HepG2 (cell line): ENCODE measurements around the gene KISS1R. TPM values are rescaled to one million over a fixed set of nuclear protein-coding genes. Genes with fewer than 3 reads are reported as not detected.

ENCODE experiments used
- CEBPB ChIP-seq: IDR thresholded peaks from 2 replicates; pipeline ENCODE4 v1.6.1; 2011; ENCODE audit warnings: low read depth, low read length, improper control_type of control experiment, borderline replicate concordance
- DMAP1 ChIP-seq: IDR thresholded peaks from 2 replicates; pipeline ENCODE4 v1.6.1; 2016
- ESRRA ChIP-seq: sonication (generic); formaldehyde crosslinking; IDR thresholded peaks from 2 replicates; pipeline ENCODE4 v1.5.1; 2020; ENCODE audit warnings: mild to moderate bottlenecking, low read depth, missing genetic modification reagents
- IRX3 ChIP-seq: sonication (generic); formaldehyde crosslinking; IDR thresholded peaks from 2 replicates; pipeline ENCODE4 v1.8.1; 2023; ENCODE audit warnings: mild to moderate bottlenecking, low read depth, missing genetic modification reagents, borderline replicate concordance
- KDM5B ChIP-seq: sonication (generic); formaldehyde crosslinking; IDR thresholded peaks from 2 replicates; pipeline ENCODE4 v1.4.0; 2020; ENCODE audit warnings: missing genetic modification reagents, mild to moderate bottlenecking, borderline replicate concordance
- KLF15 ChIP-seq: sonication (generic); formaldehyde crosslinking; IDR thresholded peaks from 2 replicates; pipeline ENCODE4 v1.8.1; 2023; ENCODE audit warnings: borderline replicate concordance, mild to moderate bottlenecking, inconsistent platforms, missing genetic modification reagents, mixed read lengths
- NKX3-1 ChIP-seq: sonication (generic); formaldehyde crosslinking; IDR thresholded peaks from 2 replicates; pipeline ENCODE4 v1.5.0; 2020; ENCODE audit warnings: missing genetic modification reagents
- RXRB ChIP-seq: IDR thresholded peaks from 2 replicates; pipeline ENCODE4 v1.6.1; 2016; ENCODE audit warnings: borderline replicate concordance, missing genetic modification reagents, missing compliant biosample characterization
- SMAD1 ChIP-seq: sonication (generic); formaldehyde crosslinking; IDR thresholded peaks from 2 replicates; pipeline ENCODE4 v1.4.0; 2020; ENCODE audit warnings: missing genetic modification reagents, low read depth, mild to moderate bottlenecking, borderline replicate concordance
- SOX13 ChIP-seq, 3 experiments: fragments of 450-650 bp in 1 of 3; sonication (generic) in 1 of 3; formaldehyde crosslinking in 1 of 3; IDR thresholded peaks in 2 of 3; conservative IDR thresholded peaks in 1 of 3; 2 replicates each; pipeline versions ENCODE4 v1.5.0 to v1.6.1; 2016 to 2020; ENCODE audit warnings: antibody characterized with exemption in 1 of 3, mild to moderate bottlenecking in 1 of 3, missing compliant biosample characterization in 1 of 3, missing genetic modification reagents in 1 of 3, moderate library complexity in 1 of 3
- ZNF234 ChIP-seq: sonication (generic); formaldehyde crosslinking; conservative IDR thresholded peaks from 2 replicates; pipeline ENCODE4 v1.5.1; 2020; ENCODE audit warnings: mild to moderate bottlenecking, missing genetic modification reagents
- polyA plus RNA-seq, 8 experiments: library from polyadenylated mRNA; depleted of rRNA in 3 of 8; stranded (reverse) in 7 of 8; unstranded in 1 of 8; fragments of >200 nt; fragmentation: Illumina TruSeq in 4 of 8; extraction: Trizol in 4 of 8; gene quantifications; 2 replicates each; pipeline versions ENCODE4 v1.2.1 to v1.2.3, GENCODE V29; 2011 to 2016; ENCODE audit warnings: low read depth in 4 of 8, missing spikeins in 1 of 8, mixed read lengths in 1 of 8; ENCODE audit not compliant: insufficient read depth in 1 of 8
- total RNA-seq, 5 experiments: library from RNA; depleted of rRNA; stranded (reverse); fragments of >200 nt; fragmentation: Illumina TruSeq; extraction: Trizol; gene quantifications; 2 replicates each; pipeline ENCODE4 v1.2.3, GENCODE V29; 2016; ENCODE audit warnings: low read depth in 1 of 5
- TF ChIP-seq, protein P1 (sequence below): sonication (generic); formaldehyde crosslinking; IDR thresholded peaks from 2 replicates; pipeline ENCODE4 v1.5.1; 2020; ENCODE audit warnings: mild to moderate bottlenecking, missing genetic modification reagents, borderline replicate concordance
- TF ChIP-seq, protein P2 (sequence below): sonication (generic); formaldehyde crosslinking; IDR thresholded peaks from 2 replicates; pipeline ENCODE4 v1.4.0; 2020; ENCODE audit warnings: missing genetic modification reagents
- TF ChIP-seq, protein P3 (sequence below): sonication (generic); formaldehyde crosslinking; IDR thresholded peaks from 2 replicates; pipeline ENCODE4 v1.4.0; 2020; ENCODE audit warnings: missing genetic modification reagents
- TF ChIP-seq, protein P4 (sequence below): sonication (generic); formaldehyde crosslinking; IDR thresholded peaks from 2 replicates; pipeline ENCODE4 v1.4.0; 2020; ENCODE audit warnings: missing genetic modification reagents
- TF ChIP-seq, protein P5 (sequence below): sonication (generic); IDR thresholded peaks from 2 replicates; pipeline ENCODE4 v1.6.1; 2016; ENCODE audit warnings: low read depth, borderline replicate concordance

KISS1R gene
- total and polyA plus RNA-seq, 2 of the 13 experiments (the other 11 are each of a cell fraction or from before 2014, with no cell fraction given), result 1.1 to 10.2 TPM

DNA sequence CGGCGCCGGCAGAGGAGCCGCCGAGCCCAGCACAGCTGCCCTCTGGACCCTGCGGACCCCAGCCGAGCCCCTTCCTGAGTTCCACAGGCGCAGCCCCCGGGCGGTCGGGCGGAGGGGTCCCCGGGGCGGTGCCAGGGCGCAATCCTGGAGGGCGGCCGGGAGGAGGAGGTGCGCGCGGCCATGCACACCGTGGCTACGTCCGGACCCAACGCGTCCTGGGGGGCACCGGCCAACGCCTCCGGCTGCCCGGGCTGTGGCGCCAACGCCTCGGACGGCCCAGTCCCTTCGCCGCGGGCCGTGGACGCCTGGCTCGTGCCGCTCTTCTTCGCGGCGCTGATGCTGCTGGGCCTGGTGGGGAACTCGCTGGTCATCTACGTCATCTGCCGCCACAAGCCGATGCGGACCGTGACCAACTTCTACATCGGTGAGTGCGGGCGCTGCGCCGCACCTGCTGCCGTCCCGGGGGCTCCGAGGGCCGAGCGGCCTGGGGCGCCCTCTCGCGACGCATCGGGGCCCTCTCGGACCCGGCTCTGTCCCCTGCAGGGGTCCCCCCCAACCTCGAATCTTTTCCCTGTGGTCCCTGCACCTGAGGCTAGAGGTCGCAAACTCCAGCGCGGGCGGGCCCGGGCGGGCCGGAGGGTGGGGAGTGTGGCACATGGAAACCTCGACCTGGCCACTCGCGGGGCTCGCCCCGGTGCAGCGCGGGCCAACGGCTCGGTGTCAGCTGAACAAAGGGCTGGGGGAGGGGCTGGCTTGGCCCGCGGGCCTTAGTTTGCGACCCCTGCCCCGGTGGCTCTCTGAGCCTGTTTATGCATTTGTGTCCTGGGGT is at the start of gene KISS1R (continued):
- TF ChIP-seq, protein P1, sequence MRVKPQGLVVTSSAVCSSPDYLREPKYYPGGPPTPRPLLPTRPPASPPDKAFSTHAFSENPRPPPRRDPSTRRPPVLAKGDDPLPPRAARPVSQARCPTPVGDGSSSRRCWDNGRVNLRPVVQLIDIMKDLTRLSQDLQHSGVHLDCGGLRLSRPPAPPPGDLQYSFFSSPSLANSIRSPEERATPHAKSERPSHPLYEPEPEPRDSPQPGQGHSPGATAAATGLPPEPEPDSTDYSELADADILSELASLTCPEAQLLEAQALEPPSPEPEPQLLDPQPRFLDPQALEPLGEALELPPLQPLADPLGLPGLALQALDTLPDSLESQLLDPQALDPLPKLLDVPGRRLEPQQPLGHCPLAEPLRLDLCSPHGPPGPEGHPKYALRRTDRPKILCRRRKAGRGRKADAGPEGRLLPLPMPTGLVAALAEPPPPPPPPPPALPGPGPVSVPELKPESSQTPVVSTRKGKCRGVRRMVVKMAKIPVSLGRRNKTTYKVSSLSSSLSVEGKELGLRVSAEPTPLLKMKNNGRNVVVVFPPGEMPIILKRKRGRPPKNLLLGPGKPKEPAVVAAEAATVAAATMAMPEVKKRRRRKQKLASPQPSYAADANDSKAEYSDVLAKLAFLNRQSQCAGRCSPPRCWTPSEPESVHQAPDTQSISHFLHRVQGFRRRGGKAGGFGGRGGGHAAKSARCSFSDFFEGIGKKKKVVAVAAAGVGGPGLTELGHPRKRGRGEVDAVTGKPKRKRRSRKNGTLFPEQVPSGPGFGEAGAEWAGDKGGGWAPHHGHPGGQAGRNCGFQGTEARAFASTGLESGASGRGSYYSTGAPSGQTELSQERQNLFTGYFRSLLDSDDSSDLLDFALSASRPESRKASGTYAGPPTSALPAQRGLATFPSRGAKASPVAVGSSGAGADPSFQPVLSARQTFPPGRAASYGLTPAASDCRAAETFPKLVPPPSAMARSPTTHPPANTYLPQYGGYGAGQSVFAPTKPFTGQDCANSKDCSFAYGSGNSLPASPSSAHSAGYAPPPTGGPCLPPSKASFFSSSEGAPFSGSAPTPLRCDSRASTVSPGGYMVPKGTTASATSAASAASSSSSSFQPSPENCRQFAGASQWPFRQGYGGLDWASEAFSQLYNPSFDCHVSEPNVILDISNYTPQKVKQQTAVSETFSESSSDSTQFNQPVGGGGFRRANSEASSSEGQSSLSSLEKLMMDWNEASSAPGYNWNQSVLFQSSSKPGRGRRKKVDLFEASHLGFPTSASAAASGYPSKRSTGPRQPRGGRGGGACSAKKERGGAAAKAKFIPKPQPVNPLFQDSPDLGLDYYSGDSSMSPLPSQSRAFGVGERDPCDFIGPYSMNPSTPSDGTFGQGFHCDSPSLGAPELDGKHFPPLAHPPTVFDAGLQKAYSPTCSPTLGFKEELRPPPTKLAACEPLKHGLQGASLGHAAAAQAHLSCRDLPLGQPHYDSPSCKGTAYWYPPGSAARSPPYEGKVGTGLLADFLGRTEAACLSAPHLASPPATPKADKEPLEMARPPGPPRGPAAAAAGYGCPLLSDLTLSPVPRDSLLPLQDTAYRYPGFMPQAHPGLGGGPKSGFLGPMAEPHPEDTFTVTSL (CRISPR knock-in tag), result no peak
- TF ChIP-seq SOX13 (IDR thresholded peaks at IDR 0.05) (no peak), SOX13 (CRISPR knock-in tag; conservative IDR thresholded peaks at IDR 0.05 in 1 of 2, IDR thresholded peaks at IDR 0.05 in 1 of 2) (peak in 1 of 2 experiments; percentile 36; a peak in 1 of 4 replicates), SMAD1 (CRISPR knock-in tag) (peak; percentile 64; the same call in 1 of the 2 replicates), ZNF234 (CRISPR knock-in tag) (no peak), KDM5B (CRISPR knock-in tag) (peak; percentile 68; the same call in 1 of the 2 replicates), CEBPB (no peak), ESRRA (CRISPR knock-in tag) (no peak), DMAP1 (0 out of 2 replicates have a peak, but pooled peaks have one; percentile 34), KLF15 (no peak), IRX3 (CRISPR knock-in tag) (peak; percentile 78), RXRB (peak; percentile 52; the same call in 1 of the 2 replicates), NKX3-1 (CRISPR knock-in tag) (peak; percentile 35; the same call in 1 of the 2 replicates)
- TF ChIP-seq, protein P2, sequence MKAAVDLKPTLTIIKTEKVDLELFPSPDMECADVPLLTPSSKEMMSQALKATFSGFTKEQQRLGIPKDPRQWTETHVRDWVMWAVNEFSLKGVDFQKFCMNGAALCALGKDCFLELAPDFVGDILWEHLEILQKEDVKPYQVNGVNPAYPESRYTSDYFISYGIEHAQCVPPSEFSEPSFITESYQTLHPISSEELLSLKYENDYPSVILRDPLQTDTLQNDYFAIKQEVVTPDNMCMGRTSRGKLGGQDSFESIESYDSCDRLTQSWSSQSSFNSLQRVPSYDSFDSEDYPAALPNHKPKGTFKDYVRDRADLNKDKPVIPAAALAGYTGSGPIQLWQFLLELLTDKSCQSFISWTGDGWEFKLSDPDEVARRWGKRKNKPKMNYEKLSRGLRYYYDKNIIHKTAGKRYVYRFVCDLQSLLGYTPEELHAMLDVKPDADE (CRISPR knock-in tag), result peak; percentile 64; the same call in 1 of the 2 replicates
- TF ChIP-seq, protein P3, sequence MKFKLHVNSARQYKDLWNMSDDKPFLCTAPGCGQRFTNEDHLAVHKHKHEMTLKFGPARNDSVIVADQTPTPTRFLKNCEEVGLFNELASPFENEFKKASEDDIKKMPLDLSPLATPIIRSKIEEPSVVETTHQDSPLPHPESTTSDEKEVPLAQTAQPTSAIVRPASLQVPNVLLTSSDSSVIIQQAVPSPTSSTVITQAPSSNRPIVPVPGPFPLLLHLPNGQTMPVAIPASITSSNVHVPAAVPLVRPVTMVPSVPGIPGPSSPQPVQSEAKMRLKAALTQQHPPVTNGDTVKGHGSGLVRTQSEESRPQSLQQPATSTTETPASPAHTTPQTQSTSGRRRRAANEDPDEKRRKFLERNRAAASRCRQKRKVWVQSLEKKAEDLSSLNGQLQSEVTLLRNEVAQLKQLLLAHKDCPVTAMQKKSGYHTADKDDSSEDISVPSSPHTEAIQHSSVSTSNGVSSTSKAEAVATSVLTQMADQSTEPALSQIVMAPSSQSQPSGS (CRISPR knock-in tag), result peak; percentile 37
- TF ChIP-seq, protein P4, sequence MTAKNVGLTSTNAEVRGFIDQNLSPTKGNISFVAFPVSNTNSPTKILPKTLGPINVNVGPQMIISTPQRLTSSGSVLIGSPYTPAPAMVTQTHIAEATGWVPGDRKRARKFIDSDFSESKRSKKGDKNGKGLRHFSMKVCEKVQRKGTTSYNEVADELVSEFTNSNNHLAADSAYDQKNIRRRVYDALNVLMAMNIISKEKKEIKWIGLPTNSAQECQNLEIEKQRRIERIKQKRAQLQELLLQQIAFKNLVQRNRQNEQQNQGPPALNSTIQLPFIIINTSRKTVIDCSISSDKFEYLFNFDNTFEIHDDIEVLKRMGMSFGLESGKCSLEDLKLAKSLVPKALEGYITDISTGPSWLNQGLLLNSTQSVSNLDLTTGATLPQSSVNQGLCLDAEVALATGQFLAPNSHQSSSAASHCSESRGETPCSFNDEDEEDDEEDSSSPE (CRISPR knock-in tag), result peak; percentile 74
- TF ChIP-seq, protein P5, sequence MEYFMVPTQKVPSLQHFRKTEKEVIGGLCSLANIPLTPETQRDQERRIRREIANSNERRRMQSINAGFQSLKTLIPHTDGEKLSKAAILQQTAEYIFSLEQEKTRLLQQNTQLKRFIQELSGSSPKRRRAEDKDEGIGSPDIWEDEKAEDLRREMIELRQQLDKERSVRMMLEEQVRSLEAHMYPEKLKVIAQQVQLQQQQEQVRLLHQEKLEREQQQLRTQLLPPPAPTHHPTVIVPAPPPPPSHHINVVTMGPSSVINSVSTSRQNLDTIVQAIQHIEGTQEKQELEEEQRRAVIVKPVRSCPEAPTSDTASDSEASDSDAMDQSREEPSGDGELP, result peak; percentile 39; the same call in 1 of the 2 replicates
